Activated CD4-positive, alpha-beta T cell treated with anti-CD3 and anti-CD28 coated beads, Interleukin-2, amount 50 U/mL, for 24 hours (primary cell): ENCODE data around the gene TSNAX.

Experiments
- DNase-seq, 2 donors: peaks; one replicate each; pipeline ENCODE4 v3.0.0-alpha.2; 2020; ENCODE audit warnings: low read depth in 1 of 2, low spot score in 1 of 2

The TSNAX gene

GRCh38 chr1:231518485-231519034, 9.9 kb upstream of the TSNAX start:
- no peak for DNase-seq

GRCh38 chr1:231519166-231519565, 9.3 kb upstream of the TSNAX start:
- DNase-seq = no peak

GRCh38 chr1:231522038-231522437, 6.4 kb upstream of the TSNAX start:
- DNase-seq = no peak

DNA sequence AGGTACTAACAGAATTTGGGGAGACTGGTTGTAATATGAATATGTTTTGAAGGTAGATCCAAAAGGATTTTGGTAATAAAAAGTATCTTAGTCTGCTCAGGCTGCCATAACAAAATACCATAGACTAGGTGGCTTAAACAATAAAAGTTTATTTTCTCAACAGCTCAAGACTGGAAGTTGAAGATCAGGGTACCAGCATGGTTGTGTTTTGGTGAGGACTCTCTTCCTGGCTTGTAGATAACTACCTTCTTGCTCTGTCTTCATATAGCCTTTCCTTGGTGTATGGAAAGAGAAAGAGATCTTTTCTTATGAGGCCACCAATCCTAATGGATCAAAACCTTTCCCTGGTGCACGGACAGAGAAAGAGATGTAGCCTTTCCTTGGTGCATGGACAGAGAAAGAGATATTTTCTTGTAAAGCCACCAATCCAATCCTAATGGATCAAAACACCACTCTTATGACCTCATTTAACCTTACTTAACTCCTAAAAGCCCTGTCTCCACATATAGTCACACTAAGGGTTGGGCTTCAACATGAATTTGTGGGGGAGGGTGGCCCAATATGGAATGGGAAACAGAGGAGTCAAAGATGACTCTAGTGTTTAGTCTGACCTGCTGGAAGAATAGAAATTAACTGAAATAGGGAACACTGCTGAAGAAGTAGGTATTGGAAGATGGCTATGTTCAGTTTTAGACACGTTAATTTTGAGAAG, 5.4 kb upstream of the TSNAX start:
- no peak for DNase-seq

- no peak for DNase-seq
Measured at GRCh38 chr1:231523816-231524215, 4.7 kb upstream of the TSNAX start.

- DNase-seq = no peak
Measured at GRCh38 chr1:231526536-231526935, 1.9 kb upstream of the TSNAX start.

- no peak for DNase-seq
Measured at GRCh38 chr1:231527586-231528171, 790 bp upstream of the TSNAX start.

DNA sequence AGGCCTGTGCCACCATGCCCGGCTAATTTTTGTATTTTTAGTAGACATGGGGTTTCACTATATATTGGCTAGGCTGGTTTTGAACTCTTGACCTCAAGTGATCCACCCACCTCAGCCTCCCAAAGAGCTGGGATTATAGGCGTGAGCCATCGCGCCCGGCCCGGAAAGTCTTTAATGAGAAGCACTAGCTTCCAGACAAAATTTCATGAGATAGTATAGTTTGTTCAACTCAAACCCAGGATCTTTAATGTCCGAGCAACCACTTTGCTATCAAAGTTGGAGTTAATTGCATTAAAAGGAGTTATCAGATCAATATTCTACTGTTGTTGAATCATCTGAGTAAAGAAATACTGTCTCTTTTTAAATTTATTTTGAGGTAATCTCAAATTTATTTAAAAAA, 4.8 kb downstream of the TSNAX start:
- no peak for DNase-seq

DNA sequence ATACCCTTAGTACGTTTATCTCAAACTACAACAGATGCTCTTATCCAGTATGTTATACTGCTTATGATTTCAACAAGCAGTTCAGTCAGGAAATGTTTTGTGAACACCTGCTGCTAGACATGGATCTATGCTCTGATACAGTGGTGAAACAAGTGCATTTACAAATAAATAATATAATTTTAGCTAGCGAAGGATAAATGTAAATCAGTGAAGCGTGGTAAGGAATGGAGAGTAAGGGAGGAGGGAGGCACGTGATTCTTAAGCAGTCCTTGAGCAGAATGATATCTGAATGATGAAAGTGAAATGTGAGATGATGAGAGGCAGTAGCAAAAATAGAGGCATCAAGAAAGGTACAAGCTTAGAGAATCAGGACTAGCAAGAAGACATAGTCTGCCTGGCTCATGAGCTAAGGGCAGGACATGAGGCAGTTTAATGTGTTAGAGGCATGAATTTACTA, 6.3 kb downstream of the TSNAX start:
- DNase-seq = no peak

GRCh38 chr1:231536099-231536498, 7.6 kb downstream of the TSNAX start:
- DNase-seq = no peak

GRCh38 chr1:231540847-231541246, 12.4 kb downstream of the TSNAX start:
- no peak for DNase-seq

DNA sequence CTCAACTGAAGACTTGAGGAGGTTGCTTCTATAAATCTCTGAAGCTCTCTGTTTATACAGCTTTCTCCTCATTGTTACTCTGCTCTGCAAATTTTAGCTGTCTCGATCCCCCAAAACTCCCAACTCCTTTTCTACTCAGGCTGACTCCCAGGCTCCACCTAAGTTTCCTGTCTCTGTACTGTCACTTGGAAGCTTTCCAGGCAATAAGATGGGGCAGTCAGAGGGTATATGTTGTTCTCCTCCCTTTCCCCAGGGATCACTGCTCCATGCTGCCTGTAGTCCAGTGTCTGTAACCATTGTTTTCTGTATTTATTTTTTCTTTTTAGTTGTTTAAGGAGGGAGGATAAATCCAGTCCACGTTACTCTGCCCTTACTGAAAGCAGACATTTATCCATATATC, 13.4 kb downstream of the TSNAX start:
- DNase-seq = no peak

DNA sequence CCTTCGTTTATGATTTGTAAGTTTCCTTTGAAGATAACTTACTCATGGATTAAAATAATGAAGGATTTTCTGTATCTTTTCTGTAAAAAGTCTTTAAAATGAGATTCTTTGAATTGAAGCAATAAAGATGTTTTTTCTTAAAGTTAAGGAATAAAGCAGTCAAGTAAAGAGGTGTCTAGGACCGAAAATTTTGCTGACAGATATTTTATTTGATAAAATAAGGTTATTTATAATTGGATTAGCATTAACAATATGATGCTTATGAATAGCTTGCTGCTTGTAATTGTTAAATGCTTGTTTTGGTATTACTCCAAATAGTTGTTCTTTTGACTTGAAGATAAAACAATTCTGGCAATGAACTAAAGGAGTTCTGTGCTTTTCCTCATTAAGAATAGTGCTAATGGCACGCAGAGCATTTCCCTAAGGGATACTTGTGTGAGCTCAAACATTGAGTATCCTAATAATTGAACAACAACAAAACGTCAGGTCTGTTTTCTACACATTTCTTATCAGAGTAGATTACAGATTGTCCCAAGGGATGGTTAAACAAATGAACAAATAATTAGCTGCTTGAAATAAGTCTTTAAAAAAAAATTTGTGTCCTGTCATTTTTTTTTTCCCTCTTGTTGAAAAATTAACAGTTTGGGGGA, 16.6 kb downstream of the TSNAX start:
- DNase-seq = no peak

DNA sequence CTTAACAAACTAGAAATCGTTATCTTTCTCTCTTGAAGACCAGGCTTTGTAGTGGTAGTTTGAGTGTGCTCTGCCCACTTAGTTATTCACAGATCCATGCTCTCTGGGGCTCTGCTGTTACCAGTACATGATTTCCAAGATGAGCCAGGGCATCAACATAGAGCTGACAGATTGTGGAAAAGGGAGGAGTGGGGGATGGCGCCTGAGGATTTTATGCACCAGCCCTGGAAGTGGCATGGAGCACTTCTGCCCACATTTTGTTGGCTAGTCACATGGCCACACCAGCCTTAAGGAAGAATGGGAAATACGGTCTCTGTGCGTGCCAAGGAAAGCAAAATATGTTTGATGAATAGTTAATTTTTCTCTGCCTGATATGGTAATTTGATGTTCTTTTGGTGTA, 18.2 kb downstream of the TSNAX start:
- no peak for DNase-seq

GRCh38 chr1:231549733-231550447, 21.4 kb downstream of the TSNAX start:
- no peak for DNase-seq

GRCh38 chr1:231550448-231550781, 21.9 kb downstream of the TSNAX start:
- DNase-seq = no peak

- no peak for DNase-seq
Measured at GRCh38 chr1:231553320-231553719, 24.9 kb downstream of the TSNAX start.

GRCh38 chr1:231554969-231555368, 26.5 kb downstream of the TSNAX start:
- no peak for DNase-seq

DNA sequence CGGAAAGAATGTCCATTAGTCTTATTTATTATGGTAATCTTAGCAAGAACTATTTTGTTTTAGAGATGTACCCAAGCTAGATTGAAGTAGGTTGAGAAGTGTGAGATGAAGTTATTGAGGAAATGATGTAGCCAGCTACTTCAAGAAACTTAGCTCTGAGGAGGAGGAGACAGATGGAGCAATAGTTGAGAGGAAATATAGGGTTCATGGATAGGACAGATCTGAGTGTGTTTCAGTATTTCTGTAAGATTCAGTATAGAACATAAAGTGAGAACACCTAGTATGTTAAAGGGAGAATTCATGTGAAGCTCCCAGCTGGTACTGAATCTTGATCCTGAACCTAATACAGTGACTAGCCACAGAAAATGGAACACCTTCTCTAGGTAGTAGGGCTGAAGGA, 28.9 kb downstream of the TSNAX start:
- DNase-seq = no peak

GRCh38 chr1:231557898-231558707, 29.6 kb downstream of the TSNAX start:
- no peak for DNase-seq

GRCh38 chr1:231558708-231559185, 30.3 kb downstream of the TSNAX start:
- DNase-seq = no peak
